RPMI7951 (cell line): Measurements from ENCODE around the gene DCAF12. TPM values are rescaled to one million over a fixed set of nuclear protein-coding genes. Genes with fewer than 3 reads are reported as not detected.

Experiments used
- DNase-seq: peaks from one replicate; pipeline ENCODE4 v3.0.0-alpha.2; 2012; ENCODE audit warnings: low read depth
- total RNA-seq: library from RNA; depleted of rRNA; stranded (reverse); fragments of >200 nt; shearing (Covaris generic); gene quantifications from 2 replicates; pipeline ENCODE4 v1.2.3, GENCODE V29; 2014

The DCAF12 gene
- total RNA-seq, 1 experiment from 2014 or later: 21.5 TPM

GRCh38 chr9:34125681-34126206 is 754 bp downstream of the DCAF12 start:
- DNase-seq: peak; percentile 21

GRCh38 chr9:34124926-34125325 is 1.6 kb downstream of the DCAF12 start:
- DNase-seq: no peak

- no peak for DNase-seq
Measured at GRCh38 chr9:34124099-34124498, 2.4 kb downstream of the DCAF12 start.

GRCh38 chr9:34123682-34124081 is 2.8 kb downstream of the DCAF12 start:
- DNase-seq: no peak

- no peak for DNase-seq
Measured at GRCh38 chr9:34121996-34122395, 4.5 kb downstream of the DCAF12 start.

- DNase-seq: no peak
Measured at GRCh38 chr9:34119713-34120112, 6.8 kb downstream of the DCAF12 start.

- no peak for DNase-seq
Measured at GRCh38 chr9:34114436-34114835, 12.1 kb downstream of the DCAF12 start.

- no peak for DNase-seq
Measured at GRCh38 chr9:34106110-34106509, 20.4 kb downstream of the DCAF12 start.

- no peak for DNase-seq
Measured at GRCh38 chr9:34102796-34103195, 23.7 kb downstream of the DCAF12 start.

GRCh38 chr9:34098307-34098706 is 28.2 kb downstream of the DCAF12 start:
- DNase-seq: no peak

GRCh38 chr9:34097865-34098264 is 28.6 kb downstream of the DCAF12 start:
- DNase-seq: no peak

GRCh38 chr9:34096751-34097150 is 29.7 kb downstream of the DCAF12 start:
- DNase-seq: no peak

- DNase-seq: no peak
Measured at GRCh38 chr9:34093578-34093977, 32.9 kb downstream of the DCAF12 start.

GRCh38 chr9:34089311-34089710 is 37.2 kb downstream of the DCAF12 start:
- no peak for DNase-seq

- DNase-seq: no peak
Measured at GRCh38 chr9:34087370-34087769, 39.1 kb downstream of the DCAF12 start.

- DNase-seq: no peak
Measured at GRCh38 chr9:34086864-34087263, 39.6 kb downstream of the DCAF12 start.

GRCh38 chr9:34085581-34086500 is 40.7 kb downstream of the DCAF12 start:
- DNase-seq: no peak

GRCh38 chr9:34084562-34084961 is 41.9 kb downstream of the DCAF12 start:
- peak; percentile 37 for DNase-seq

- DNase-seq: no peak
Measured at GRCh38 chr9:34079181-34079580, 47.3 kb downstream of the DCAF12 start.

- DNase-seq: peak; percentile 54
Measured at GRCh38 chr9:34072868-34073590, 53.5 kb downstream of the DCAF12 start.

- DNase-seq: no peak
Measured at GRCh38 chr9:34072410-34072809, 54.1 kb downstream of the DCAF12 start.

GRCh38 chr9:34070606-34071324 is 55.7 kb downstream of the DCAF12 start:
- no peak for DNase-seq
